B cell (primary cell): ENCODE measurements around the gene TSPAN2.

ENCODE experiments used
- EZH2 ChIP-seq: IDR thresholded peaks from 2 replicates; pipeline ENCODE4 v1.6.1; 2012; ENCODE audit warnings: borderline replicate concordance, low read depth, mild to moderate bottlenecking, moderate library complexity, low read length; ENCODE audit not compliant: insufficient read depth, poor library complexity, severe bottlenecking
- TF ChIP-seq, protein P1 (sequence below): fragments of 200-600 bp; IDR thresholded peaks from one replicate; pipeline ENCODE4 v1.8.0; 2022; ENCODE audit warnings: antibody characterized with exemption, mild to moderate bottlenecking

DNA sequence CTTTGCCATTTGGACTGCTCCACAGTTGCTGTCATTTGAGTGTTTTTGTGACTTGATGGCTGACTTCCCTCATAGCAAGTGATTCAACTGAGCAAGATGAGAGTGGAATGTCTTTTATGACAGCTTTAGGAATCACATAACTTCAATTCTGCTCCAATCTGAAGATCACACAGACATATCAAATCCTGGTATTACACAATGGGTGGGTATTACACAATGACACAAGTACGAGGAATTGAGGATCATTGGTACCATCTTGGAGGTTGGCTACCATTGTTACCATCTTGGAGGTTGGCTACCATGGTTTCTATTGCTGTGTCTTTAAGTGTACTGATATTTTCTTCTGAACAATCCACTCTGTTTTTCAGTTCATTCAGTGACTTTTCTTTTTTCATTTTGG, 68.2 kb downstream of the TSPAN2 start:
- no peak for TF ChIP-seq EZH2
- TF ChIP-seq, protein P1, sequence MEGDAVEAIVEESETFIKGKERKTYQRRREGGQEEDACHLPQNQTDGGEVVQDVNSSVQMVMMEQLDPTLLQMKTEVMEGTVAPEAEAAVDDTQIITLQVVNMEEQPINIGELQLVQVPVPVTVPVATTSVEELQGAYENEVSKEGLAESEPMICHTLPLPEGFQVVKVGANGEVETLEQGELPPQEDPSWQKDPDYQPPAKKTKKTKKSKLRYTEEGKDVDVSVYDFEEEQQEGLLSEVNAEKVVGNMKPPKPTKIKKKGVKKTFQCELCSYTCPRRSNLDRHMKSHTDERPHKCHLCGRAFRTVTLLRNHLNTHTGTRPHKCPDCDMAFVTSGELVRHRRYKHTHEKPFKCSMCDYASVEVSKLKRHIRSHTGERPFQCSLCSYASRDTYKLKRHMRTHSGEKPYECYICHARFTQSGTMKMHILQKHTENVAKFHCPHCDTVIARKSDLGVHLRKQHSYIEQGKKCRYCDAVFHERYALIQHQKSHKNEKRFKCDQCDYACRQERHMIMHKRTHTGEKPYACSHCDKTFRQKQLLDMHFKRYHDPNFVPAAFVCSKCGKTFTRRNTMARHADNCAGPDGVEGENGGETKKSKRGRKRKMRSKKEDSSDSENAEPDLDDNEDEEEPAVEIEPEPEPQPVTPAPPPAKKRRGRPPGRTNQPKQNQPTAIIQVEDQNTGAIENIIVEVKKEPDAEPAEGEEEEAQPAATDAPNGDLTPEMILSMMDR = no peak
